A549 treated with GW870086 at 1 μM for 4 hours (cell line): ENCODE measurements around the gene ARL6IP1. TPM values are rescaled to one million over a fixed set of nuclear protein-coding genes. Genes with fewer than 3 reads are reported as not detected.

Source experiments
- total RNA-seq: library from RNA; stranded (reverse); fragments of 200-300 nt; extraction: Qiagen RNA extraction; gene quantifications from 5 replicates; pipeline ENCODE4 v1.2.3, GENCODE V29; 2022; ENCODE audit warnings: low read depth

The ARL6IP1 gene
- total RNA-seq = 240 to 460 TPM (median 297 TPM) in 5 replicates

GRCh38 chr16:18801145-18801972 lies at the start of gene ARL6IP1:
Gene ARL6IP1, minus strand, starts transcription at chr16:18801549. Its CDS starts 83 bp downstream, at chr16:18801466.

GRCh38 chr16:18789850-18790706 lies 11.3 kb downstream of the ARL6IP1 start, which contains the start of gene RPS15A:
Gene RPS15A, minus strand, starts transcription at chr16:18790334. Its CDS starts 1,221 bp downstream, at chr16:18789113.

Other genes starting within 250 kb of the ARL6IP1 start
- gene NOMO2, start 239.5 kb downstream of the ARL6IP1 start, total RNA-seq = 97.8 to 113 TPM (median 106 TPM) in 5 replicates
- gene RPS15A, start 11.2 kb downstream of the ARL6IP1 start, total RNA-seq = 2,343 to 2,920 TPM (median 2,369 TPM) in 5 replicates
- 13.3 to 23.8 TPM (median 19.8 TPM) in 5 replicates for gene SMG1, start 124.9 kb upstream of the ARL6IP1 start, total RNA-seq
- gene TMC7, start 182.4 kb upstream of the ARL6IP1 start, total RNA-seq = 6.6 to 9.5 TPM (median 8.3 TPM) in 5 replicates